ENCODE measurements around the gene CYSRT1. TPM values are rescaled to one million over a fixed set of nuclear protein-coding genes. Genes with fewer than 3 reads are reported as not detected.

CYSRT1 gene
- polyA plus RNA-seq, 1 of the 3 experiments (the other 2 are of a cell fraction), result 2.1 TPM

GRCh38 chr9:137234758-137235423, 9.9 kb downstream of the CYSRT1 start (continued):
- TF ChIP-seq CTCF (IDR thresholded peaks at IDR 0.05) (no peak), YY1 (IDR thresholded peaks at IDR 0.05; ENCODE audit: low read depth) (no peak), TAF1 (IDR thresholded peaks at IDR 0.05; ENCODE audit: borderline replicate concordance, low read depth, low read length) (no peak), CHD2 (IDR thresholded peaks at IDR 0.05; ENCODE audit: low read length, partially characterized antibody) (no peak)

- H3K9me3 ChIP-seq, result no peaks in the 10 kb centered on the region
- peaks cover 27% of the 10 kb centered on the region for H3K79me2 ChIP-seq (ENCODE audit: insufficient read depth)
- H3K9me2 ChIP-seq, result no peaks in the 10 kb centered on the region
- ChIA-PET POLR2A (interaction anchor here (1.0 to 1.3 kb wide), 4 partner anchors 18 to 187 kb away, joined by 3 to 4 read pairs (median 3); partner anchors contain the start of genes EXD3 and NOXA1), CTCF (interaction anchor here (1.0 to 4.5 kb wide), 37 partner anchors 11 to 426 kb away, joined by 3 to 95 read pairs (median 6); partner anchors contain the start of genes ANAPC2, CYSRT1, DPP7 and GRIN1)
- H3K27ac ChIP-seq (ENCODE audit: low read depth in 2 of 2, low read length in 1 of 2), result no peak overlapping the region
- no peaks in the 10 kb centered on the region for H3K36me3 ChIP-seq (replicated peaks in 1 of 2; ENCODE audit: control insufficient read depth in 1 of 2, insufficient read depth in 2 of 2, low read length in 1 of 2)
- no peak for DNase-seq
- H3F3A ChIP-seq (replicated peaks; ENCODE audit: insufficient read depth), result peaks cover 9% of the 10 kb centered on the region
- H3K4me3 ChIP-seq (ENCODE audit: low read depth in 2 of 2, low read length in 1 of 2), result no peak overlapping the region
- WGBS (ENCODE audit: low lambda C conversion rate), result 89% methylated on average over 7 of the region's 35 CpGs
- H3K4me2 ChIP-seq, result no peak overlapping the region
- H2AFZ ChIP-seq (ENCODE audit: low read depth), result no peak overlapping the region
- H3K9ac ChIP-seq, result no peak overlapping the region
- H3K27me3 ChIP-seq (ENCODE audit: insufficient read depth), result no peaks in the 10 kb centered on the region
- H3K4me1 ChIP-seq (ENCODE audit: control insufficient read depth in 1 of 2, insufficient read depth in 2 of 2, low read depth in 1 of 2, low read length in 1 of 2), result peaks cover 9 to 22% of the 10 kb centered on the region in 2 experiments; a peak in 2 of 4 replicates
- H4K20me1 ChIP-seq (ENCODE audit: insufficient read depth), result no peaks in the 10 kb centered on the region
- TF ChIP-seq RCOR1 (IDR thresholded peaks at IDR 0.05; ENCODE audit: low read length) (no peak), MEF2A (IDR thresholded peaks at IDR 0.05; ENCODE audit: borderline replicate concordance, low read depth) (no peak), EP300 (IDR thresholded peaks at IDR 0.05; ENCODE audit: borderline replicate concordance in 1 of 2, low read depth in 1 of 2, low read length in 1 of 2) (no peak), SIN3A (IDR thresholded peaks at IDR 0.05; ENCODE audit: borderline replicate concordance, low read depth, low read length) (no peak), TAF1 (IDR thresholded peaks at IDR 0.05; ENCODE audit: borderline replicate concordance, low read depth, low read length) (no peak), FOSL2 (IDR thresholded peaks at IDR 0.05; ENCODE audit: borderline replicate concordance, low read depth) (no peak), GATA2 (CRISPR knock-in tag; IDR thresholded peaks at IDR 0.05) (no peak), SMC3 (IDR thresholded peaks at IDR 0.05; ENCODE audit: low read depth, low read length) (no peak), ZBTB33 (IDR thresholded peaks at IDR 0.05; ENCODE audit: borderline replicate concordance, low read depth) (no peak), FOXM1 (IDR thresholded peaks at IDR 0.05; ENCODE audit: low read depth) (no peak), CTCF (IDR thresholded peaks at IDR 0.05) (no peak), PBX3 (IDR thresholded peaks at IDR 0.05) (no peak), MAX (IDR thresholded peaks at IDR 0.05; ENCODE audit: low read depth) (no peak), POLR2AphosphoS5 (IDR thresholded peaks at IDR 0.05; ENCODE audit: low read depth, low read length) (no peak)
These were observed 10.7 kb downstream of the CYSRT1 start for GRCh38 chr9:137235424-137236237.
